K562 (cell line): ENCODE data around the gene SLC30A3. TPM values are rescaled to one million over a fixed set of nuclear protein-coding genes. Genes with fewer than 3 reads are reported as not detected.
A peak's percentile ranks its signal among the peaks of the same experiment; 100 is the strongest.

Experiments used
- ATAC-seq: fragments of 200-7000 bp; cut with Tn5 transposase; 3 replicates; pipeline ENCODE4 v1.9.1; 2020; ENCODE audit warnings: moderate library complexity
- BruUV-seq: library from RNA; stranded (reverse); fragments of 400-500 nt; replicated peaks from 2 replicates; lab custom pipeline; 2021; lab: Mats Ljungman, UMichigan
- CTCF ChIA-PET: fragments of 300-600 bp; formaldehyde crosslinking; extraction: SDS; loops from one replicate; lab custom pipeline; 2021; ENCODE audit warnings: low intra/inter-chr PET ratio; lab: Yijun Ruan, JAX
- POLR2A ChIA-PET: fragments of 300-600, 350-650 bp; sonication (Branson Sonifier 250); formaldehyde crosslinking; extraction: SDS; loops from one replicate; lab custom pipeline; 2021; ENCODE audit warnings: antibody characterized with exemption, inconsistent platforms; lab: Yijun Ruan, JAX
- DNase-seq, 4 experiments: peaks; one replicate each; pipeline versions ENCODE4 v3.0.0 to v3.0.0-alpha.2; 2011 to 2018; ENCODE audit warnings: low spot score in 3 of 4, mixed read lengths in 3 of 4; ENCODE audit errors: extremely low read depth in 1 of 4
- FAIRE-seq: peaks from 2 replicates; lab custom pipeline; 2011; peaks lifted over from hg19 to GRCh38; lab: Jason Lieb, UNC
- H2AFZ ChIP-seq: 2 replicates; pipeline ENCODE4 v1.6.0; 2011; ENCODE audit warnings: low read depth, low read length, control low read depth, inconsistent platforms
- H3K27ac ChIP-seq: fragments of 200-600 bp; 3 replicates; pipeline ENCODE4 v1.8.0; 2011; ENCODE audit warnings: low read depth, mild to moderate bottlenecking, control low read depth, inconsistent platforms, low read length, moderate library complexity, mixed read lengths; ENCODE audit errors: extremely low read depth
- H3K27me3 ChIP-seq, 2 experiments: fragments of 300-600 bp in 1 of 2; 2 replicates in 1 of 2; 3 replicates in 1 of 2; pipeline versions ENCODE4 v1.6.0 to v1.8.0; 2011; ENCODE audit warnings: inconsistent platforms in 2 of 2, low read length in 2 of 2, mild to moderate bottlenecking in 1 of 2, mixed read lengths in 1 of 2, moderate library complexity in 1 of 2; ENCODE audit not compliant: control insufficient read depth in 2 of 2, insufficient read depth in 2 of 2
- H3K36me3 ChIP-seq: fragments of 300-600 bp; 3 replicates; pipeline ENCODE4 v1.8.0; 2011; ENCODE audit warnings: mild to moderate bottlenecking, low read length, inconsistent platforms; ENCODE audit not compliant: control insufficient read depth, insufficient read depth
- H3K4me1 ChIP-seq, 2 experiments: fragments of 200-600 bp in 1 of 2; replicated peaks in 1 of 2; 2 replicates in 1 of 2; 3 replicates in 1 of 2; pipeline versions ENCODE4 v1.5.1 to v1.8.0; 2011; ENCODE audit warnings: inconsistent platforms in 2 of 2, low read length in 2 of 2, mild to moderate bottlenecking in 1 of 2, mixed read lengths in 1 of 2, moderate library complexity in 1 of 2; ENCODE audit not compliant: control insufficient read depth in 2 of 2, insufficient read depth in 2 of 2
- H3K4me2 ChIP-seq: 2 replicates; pipeline ENCODE4 v1.6.1; 2011; ENCODE audit warnings: low read length, control low read depth, inconsistent platforms, mixed read lengths; ENCODE audit not compliant: insufficient read depth
- H3K4me3 ChIP-seq: fragments of 200-600 bp; sonication (generic), shearing (Covaris generic); 2 replicates; pipeline ENCODE4 v1.5.1; 2016; ENCODE audit warnings: control low read depth, inconsistent platforms
- H3K79me2 ChIP-seq: fragments of 200-600 bp; 3 replicates; pipeline ENCODE4 v1.8.0; 2011; ENCODE audit warnings: low read length, inconsistent platforms; ENCODE audit not compliant: control insufficient read depth, insufficient read depth
- H3K9ac ChIP-seq, 2 experiments: 2 replicates each; pipeline versions ENCODE4 v1.6.0 to v1.6.1; 2011; ENCODE audit warnings: low read depth in 2 of 2, low read length in 2 of 2, control low read depth in 1 of 2, inconsistent platforms in 1 of 2, mild to moderate bottlenecking in 1 of 2, mixed read lengths in 1 of 2; ENCODE audit not compliant: insufficient read depth in 1 of 2
- H3K9me1 ChIP-seq: one replicate; pipeline ENCODE4 v1.6.0; 2011; ENCODE audit warnings: inconsistent platforms, mild to moderate bottlenecking, low read length, moderate library complexity; ENCODE audit not compliant: control insufficient read depth, insufficient read depth
- H3K9me3 ChIP-seq: replicated peaks from 2 replicates; pipeline ENCODE4 v1.5.1; 2011; ENCODE audit warnings: low read depth, low read length, inconsistent platforms; ENCODE audit not compliant: control insufficient read depth, insufficient read depth
- H4K20me1 ChIP-seq: replicated peaks from 2 replicates; pipeline ENCODE4 v1.6.1; 2011; ENCODE audit warnings: low read length, inconsistent platforms, mixed read lengths; ENCODE audit not compliant: control insufficient read depth, insufficient read depth
- ASH1L ChIP-seq: fragments of 450-650 bp; IDR thresholded peaks from 2 replicates; pipeline ENCODE4 v1.6.1; 2018; ENCODE audit warnings: borderline replicate concordance, mild to moderate bottlenecking, low read depth; ENCODE audit not compliant: partially characterized antibody
- CBFA2T3 ChIP-seq: fragments of 450-650 bp; IDR thresholded peaks from 2 replicates; pipeline ENCODE4 v1.6.1; 2017
- CBFB ChIP-seq: sonication (generic); formaldehyde crosslinking; IDR thresholded peaks from 2 replicates; pipeline ENCODE4 v1.4.0; 2020; ENCODE audit warnings: mild to moderate bottlenecking, missing genetic modification reagents
- CEBPG ChIP-seq, 3 experiments: fragments of 200-800 bp in 1 of 3; sonication (Bioruptor generic) in 1 of 3; sonication (generic) in 1 of 3; formaldehyde crosslinking in 1 of 3; IDR thresholded peaks in 2 of 3; conservative IDR thresholded peaks in 1 of 3; 2 replicates each; pipeline versions ENCODE4 v1.6.1 to v1.8.0; 2016 to 2022; ENCODE audit warnings: missing compliant biosample characterization in 2 of 3, missing genetic modification characterization in 2 of 3, mild to moderate bottlenecking in 1 of 3, missing genetic modification reagents in 1 of 3
- CTCF ChIP-seq, 3 experiments: IDR thresholded peaks in 2 of 3; conservative IDR thresholded peaks in 1 of 3; 2 replicates each; pipeline ENCODE4 v1.5.1; 2011 to 2012; ENCODE audit warnings: low read length in 3 of 3, mild to moderate bottlenecking in 3 of 3, control low read depth in 2 of 3, improper control_type of control experiment in 1 of 3, inconsistent platforms in 1 of 3, low read depth in 1 of 3, mixed read lengths in 1 of 3, moderate library complexity in 1 of 3; ENCODE audit not compliant: insufficient read depth in 2 of 3
- ZNF3 ChIP-seq: fragments of 250-450 bp; sonication (Bioruptor Pico); IDR thresholded peaks from 2 replicates; pipeline ENCODE4 v1.5.0; 2021; ENCODE audit warnings: mild to moderate bottlenecking, moderate library complexity
- ZNF507 ChIP-seq: conservative IDR thresholded peaks from 2 replicates; pipeline ENCODE4 v1.6.1; 2017; ENCODE audit warnings: missing genetic modification characterization, missing compliant biosample characterization
- WGBS: fragments of 100-300 bp; shearing (Covaris generic); methylation state at CpG from one replicate; pipeline ENCODE4 v1.1.6; 2016; ENCODE audit warnings: low coverage, mixed read lengths; ENCODE audit not compliant: insufficient coverage; ENCODE audit errors: missing lambda C conversion rate; 5-methylcytosine and 5-hydroxymethylcytosine counted together
- in situ Hi-C: fragments of 300-500 bp; cut with MboI; formaldehyde crosslinking; loops from 4 replicates; pipeline ENCODE4 v1.15.0; 2018; ENCODE audit warnings: inconsistent platforms, mixed read lengths
- intact Hi-C: fragments of 100-400 bp; cut with micrococcal nuclease; formaldehyde crosslinking; loops from 2 replicates; pipeline ENCODE4 v1.14.2; 2022
- polyA plus RNA-seq, 8 experiments: library from polyadenylated mRNA; depleted of rRNA in 4 of 8; stranded (reverse) in 5 of 8; unstranded in 3 of 8; fragments of >200 nt; fragmentation: Nextera tagmentation in 2 of 8; fragmentation: Illumina TruSeq in 1 of 8; extraction: Ambion mirVana in 2 of 8; extraction: Trizol in 1 of 8; gene quantifications; 2 replicates each; pipeline versions ENCODE4 v1.2.1 to v1.2.3, GENCODE V29; 2011 to 2014; ENCODE audit warnings: inconsistent platforms in 1 of 8, missing spikeins in 1 of 8
- total RNA-seq, 7 experiments: library from RNA; depleted of rRNA in 6 of 7; stranded (reverse); fragments of >200 nt in 6 of 7; fragmentation: Illumina TruSeq in 2 of 7; extraction: Trizol in 2 of 7; gene quantifications; 2 replicates each; pipeline versions ENCODE4 v1.2.1 to v1.2.3, GENCODE V29; 2011 to 2021; ENCODE audit warnings: low replicate concordance in 1 of 7

SLC30A3 gene
- total and polyA plus RNA-seq, 9 of the 15 experiments (the other 6 are each of a cell fraction or from before 2014, with no cell fraction given): 0.03 to 2.7 (median 0.89) TPM; not detected in 1

GRCh38 chr2:27209621-27210401 is 53.0 kb downstream of the SLC30A3 start:
- WGBS: 57% methylated on average over 6 of the region's 6 CpGs
- Histone ChIP-seq H2AFZ (no peak overlapping the region), H3K9me1 (no peaks in the 10 kb centered on the region), H3K27me3 (no peaks in the 10 kb centered on the region), H3K36me3 (peaks cover 61% of the 10 kb centered on the region), H3K27ac (no peak overlapping the region), H4K20me1 (no peaks in the 10 kb centered on the region), H3K4me2 (peak overlapping the region; percentile 30), H3K9ac (peak overlapping the region; percentile 4 to 74; a peak in 2 of 4 replicates), H3K4me1 (peaks cover 16 to 28% of the 10 kb centered on the region in 2 experiments), H3K4me3 (no peak overlapping the region), H3K9me3 (no peaks in the 10 kb centered on the region), H3K79me2 (peaks cover 40% of the 10 kb centered on the region)
- TSS peak; percentile 27 for BruUV-seq
- ATAC-seq (no peak), DNase-seq (no peak), FAIRE-seq (peak; percentile 67)
- POLR2A ChIA-PET: interaction anchor here (0.8 kb wide), 1 partner anchor 81 kb away, joined by 3 read pairs; no protein-coding TSS in a partner anchor
- CTCF ChIA-PET: no interaction called here
- intact Hi-C loops (loop anchor here (5.0 kb wide), 1 partner anchor 113 kb away; no protein-coding TSS in a partner anchor), in situ Hi-C loops (no loop called here)
- TF ChIP-seq CBFA2T3 (peak; percentile 48), ZNF3 (CRISPR knock-in tag) (no peak)

GRCh38 chr2:27208486-27209050 is 54.3 kb downstream of the SLC30A3 start:
- Histone ChIP-seq H3K4me2 (no peak overlapping the region), H3K9ac (peak overlapping the region in 1 of 2 experiments; percentile 56; a peak in 1 of 4 replicates), H3K4me1 (peaks cover 15 to 28% of the 10 kb centered on the region in 2 experiments), H3K27ac (no peak overlapping the region; the same call in 2 of the 3 replicates), H3K9me3 (no peaks in the 10 kb centered on the region), H3K9me1 (no peaks in the 10 kb centered on the region), H3K4me3 (no peak overlapping the region), H3K27me3 (no peaks in the 10 kb centered on the region), H4K20me1 (no peaks in the 10 kb centered on the region), H3K36me3 (peaks cover 72% of the 10 kb centered on the region), H3K79me2 (peaks cover 39% of the 10 kb centered on the region), H2AFZ (no peak overlapping the region)
- CTCF ChIA-PET: no interaction called here
- FAIRE-seq (no peak), DNase-seq (peak in 1 of 4 experiments; percentile 41), ATAC-seq (no peak)
- in situ Hi-C loops (no loop called here), intact Hi-C loops (no loop called here)
- WGBS: 90% methylated on average over 4 of the region's 4 CpGs
- BruUV-seq: no TSS peak
- POLR2A ChIA-PET: no interaction called here
- no peak for TF ChIP-seq CEBPG (CRISPR knock-in tag; IDR thresholded peaks at IDR 0.05)
- TF ChIP-seq CEBPG (tag; conservative IDR thresholded peaks at IDR 0.05 in 1 of 2, IDR thresholded peaks at IDR 0.05 in 1 of 2): no peak
- TF ChIP-seq ASH1L: no peak
- no peak for TF ChIP-seq ZNF507 (tag)
- TF ChIP-seq CBFB (CRISPR knock-in tag): no peak
- no peak for TF ChIP-seq CTCF (IDR thresholded peaks at IDR 0.05 in 2 of 3, conservative IDR thresholded peaks at IDR 0.05 in 1 of 3; ENCODE audit: insufficient read depth in 2 of 3, low read depth in 1 of 3, low read length in 3 of 3)
